WTC11 (cell line): Measurements from ENCODE around the gene KY. TPM values are rescaled to one million over a fixed set of nuclear protein-coding genes. Genes with fewer than 3 reads are reported as not detected.

Experiments
- ATAC-seq: fragments of 200-7000 bp; cut with Tn5 transposase; 2 replicates; pipeline ENCODE4 v1.10.0; 2021; ENCODE audit warnings: mild to moderate bottlenecking, moderate library complexity
- CTCF ChIA-PET: fragments of 300-600 bp; sonication (Branson Sonifier 250); formaldehyde crosslinking; loops from one replicate; lab custom pipeline; 2021; ENCODE audit warnings: antibody characterized with exemption; lab: Charles Lee
- POLR2A ChIA-PET: fragments of 350-600 bp; sonication (Branson Sonifier 250); formaldehyde crosslinking; loops from one replicate; lab custom pipeline; 2021; ENCODE audit warnings: antibody characterized with exemption; lab: Charles Lee
- DNase-seq: peaks from one replicate; pipeline ENCODE4 v3.0.0; 2021; ENCODE audit warnings: low spot score
- H3K27ac Mint-ChIP-seq: 2 replicates; pipeline ENCODE4 v1.8.0; 2021; ENCODE audit warnings: mixed read lengths
- H3K27me3 Mint-ChIP-seq: 2 replicates; pipeline ENCODE4 v1.8.0; 2021; ENCODE audit warnings: low read depth, mild to moderate bottlenecking, moderate library complexity, mixed read lengths
- H3K36me3 Mint-ChIP-seq: 2 replicates; pipeline ENCODE4 v1.8.0; 2021; ENCODE audit warnings: mixed read lengths
- H3K4me1 Mint-ChIP-seq: 2 replicates; pipeline ENCODE4 v1.8.0; 2022; ENCODE audit warnings: mixed read lengths
- H3K4me3 Mint-ChIP-seq: 2 replicates; pipeline ENCODE4 v1.8.0; 2021; ENCODE audit warnings: mild to moderate bottlenecking, moderate library complexity, mixed read lengths
- H3K9me3 Mint-ChIP-seq: 2 replicates; pipeline ENCODE4 v1.8.0; 2021; ENCODE audit warnings: mixed read lengths
- CREM ChIP-seq: sonication (generic); formaldehyde crosslinking; IDR thresholded peaks from 2 replicates; pipeline ENCODE4 v1.8.1; 2022; ENCODE audit warnings: mild to moderate bottlenecking, missing genetic modification reagents, moderate library complexity
- E2F5 ChIP-seq: sonication (generic); formaldehyde crosslinking; IDR thresholded peaks from 2 replicates; pipeline ENCODE4 v1.8.1; 2022; ENCODE audit warnings: mild to moderate bottlenecking, moderate library complexity, missing genetic modification reagents
- EMX1 ChIP-seq: fragments of 250-450 bp; sonication (Bioruptor Pico); IDR thresholded peaks from 2 replicates; pipeline ENCODE4 v1.8.0; 2021; ENCODE audit warnings: mild to moderate bottlenecking
- ERG ChIP-seq: fragments of 250-450 bp; sonication (Bioruptor Pico); IDR thresholded peaks from 2 replicates; pipeline ENCODE4 v1.8.0; 2021; ENCODE audit warnings: mild to moderate bottlenecking
- FOXJ3 ChIP-seq: sonication (generic); formaldehyde crosslinking; IDR thresholded peaks from 2 replicates; pipeline ENCODE4 v1.9.0; 2021; ENCODE audit warnings: missing genetic modification reagents, mild to moderate bottlenecking, borderline replicate concordance
- GABPB1 ChIP-seq: sonication (generic); formaldehyde crosslinking; IDR thresholded peaks from 2 replicates; pipeline ENCODE4 v1.8.1; 2023; ENCODE audit warnings: mild to moderate bottlenecking, missing genetic modification reagents
- HMGA2 ChIP-seq: fragments of 250-450 bp; sonication (Bioruptor Pico); IDR thresholded peaks from 2 replicates; pipeline ENCODE4 v1.4.0; 2021; ENCODE audit warnings: mild to moderate bottlenecking, moderate library complexity
- JUN ChIP-seq: sonication (generic); formaldehyde crosslinking; IDR thresholded peaks from 2 replicates; pipeline ENCODE4 v1.8.0; 2023; ENCODE audit warnings: mild to moderate bottlenecking, missing genetic modification reagents
- TEAD4 ChIP-seq: sonication (generic); formaldehyde crosslinking; IDR thresholded peaks from 2 replicates; pipeline ENCODE4 v1.8.0; 2022; ENCODE audit warnings: mild to moderate bottlenecking, missing genetic modification reagents
- ZNF121 ChIP-seq: sonication (generic); formaldehyde crosslinking; IDR thresholded peaks from 2 replicates; pipeline ENCODE4 v1.8.0; 2023; ENCODE audit warnings: missing genetic modification reagents
- ZNF263 ChIP-seq: sonication (generic); formaldehyde crosslinking; IDR thresholded peaks from 2 replicates; pipeline ENCODE4 v1.8.1; 2022; ENCODE audit warnings: low read depth, mild to moderate bottlenecking, moderate library complexity, missing genetic modification reagents
- total RNA-seq: library from RNA; stranded (reverse); gene quantifications from 3 replicates; pipeline ENCODE4 v1.2.3, GENCODE V29; 2021
- TF ChIP-seq, protein P1 (sequence below): fragments of 250-450 bp; sonication (Bioruptor Pico); IDR thresholded peaks from 2 replicates; pipeline ENCODE4 v1.9.0; 2021; ENCODE audit warnings: mild to moderate bottlenecking, borderline replicate concordance
- TF ChIP-seq, protein P2 (sequence below): sonication (generic); formaldehyde crosslinking; conservative IDR thresholded peaks from 2 replicates; pipeline ENCODE4 v1.8.1; 2023; ENCODE audit warnings: mild to moderate bottlenecking, low read depth, missing genetic modification reagents, moderate library complexity
- TF ChIP-seq, protein P3 (sequence below): sonication (generic); formaldehyde crosslinking; IDR thresholded peaks from 2 replicates; pipeline ENCODE4 v1.8.1; 2022; ENCODE audit warnings: low read depth, missing genetic modification reagents, borderline replicate concordance
- TF ChIP-seq, protein P4 (sequence below): sonication (generic); formaldehyde crosslinking; IDR thresholded peaks from 2 replicates; pipeline ENCODE4 v1.8.0; 2023; ENCODE audit warnings: missing genetic modification reagents, mild to moderate bottlenecking, borderline replicate concordance

KY gene
- total RNA-seq, 1 experiment from 2014 or later, result not detected

GRCh38 chr3:134697830-134698689, 47.2 kb upstream of the KY start:
- H3K4me1 Mint-ChIP-seq, result no peaks in the 10 kb centered on the region
- no peak for ATAC-seq
- TF ChIP-seq FOXJ3 (CRISPR knock-in tag) (no peak), GABPB1 (CRISPR knock-in tag) (no peak), ZNF121 (CRISPR knock-in tag) (no peak), ERG (CRISPR knock-in tag) (no peak), JUN (no peak), ZNF263 (CRISPR knock-in tag) (no peak), HMGA2 (CRISPR knock-in tag) (no peak), CREM (CRISPR knock-in tag) (no peak), E2F5 (CRISPR knock-in tag) (no peak), TEAD4 (CRISPR knock-in tag) (no peak), EMX1 (CRISPR knock-in tag) (no peak)
- TF ChIP-seq, protein P1, sequence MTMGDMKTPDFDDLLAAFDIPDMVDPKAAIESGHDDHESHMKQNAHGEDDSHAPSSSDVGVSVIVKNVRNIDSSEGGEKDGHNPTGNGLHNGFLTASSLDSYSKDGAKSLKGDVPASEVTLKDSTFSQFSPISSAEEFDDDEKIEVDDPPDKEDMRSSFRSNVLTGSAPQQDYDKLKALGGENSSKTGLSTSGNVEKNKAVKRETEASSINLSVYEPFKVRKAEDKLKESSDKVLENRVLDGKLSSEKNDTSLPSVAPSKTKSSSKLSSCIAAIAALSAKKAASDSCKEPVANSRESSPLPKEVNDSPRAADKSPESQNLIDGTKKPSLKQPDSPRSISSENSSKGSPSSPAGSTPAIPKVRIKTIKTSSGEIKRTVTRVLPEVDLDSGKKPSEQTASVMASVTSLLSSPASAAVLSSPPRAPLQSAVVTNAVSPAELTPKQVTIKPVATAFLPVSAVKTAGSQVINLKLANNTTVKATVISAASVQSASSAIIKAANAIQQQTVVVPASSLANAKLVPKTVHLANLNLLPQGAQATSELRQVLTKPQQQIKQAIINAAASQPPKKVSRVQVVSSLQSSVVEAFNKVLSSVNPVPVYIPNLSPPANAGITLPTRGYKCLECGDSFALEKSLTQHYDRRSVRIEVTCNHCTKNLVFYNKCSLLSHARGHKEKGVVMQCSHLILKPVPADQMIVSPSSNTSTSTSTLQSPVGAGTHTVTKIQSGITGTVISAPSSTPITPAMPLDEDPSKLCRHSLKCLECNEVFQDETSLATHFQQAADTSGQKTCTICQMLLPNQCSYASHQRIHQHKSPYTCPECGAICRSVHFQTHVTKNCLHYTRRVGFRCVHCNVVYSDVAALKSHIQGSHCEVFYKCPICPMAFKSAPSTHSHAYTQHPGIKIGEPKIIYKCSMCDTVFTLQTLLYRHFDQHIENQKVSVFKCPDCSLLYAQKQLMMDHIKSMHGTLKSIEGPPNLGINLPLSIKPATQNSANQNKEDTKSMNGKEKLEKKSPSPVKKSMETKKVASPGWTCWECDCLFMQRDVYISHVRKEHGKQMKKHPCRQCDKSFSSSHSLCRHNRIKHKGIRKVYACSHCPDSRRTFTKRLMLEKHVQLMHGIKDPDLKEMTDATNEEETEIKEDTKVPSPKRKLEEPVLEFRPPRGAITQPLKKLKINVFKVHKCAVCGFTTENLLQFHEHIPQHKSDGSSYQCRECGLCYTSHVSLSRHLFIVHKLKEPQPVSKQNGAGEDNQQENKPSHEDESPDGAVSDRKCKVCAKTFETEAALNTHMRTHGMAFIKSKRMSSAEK (CRISPR knock-in tag), result no peak
- TF ChIP-seq, protein P2, sequence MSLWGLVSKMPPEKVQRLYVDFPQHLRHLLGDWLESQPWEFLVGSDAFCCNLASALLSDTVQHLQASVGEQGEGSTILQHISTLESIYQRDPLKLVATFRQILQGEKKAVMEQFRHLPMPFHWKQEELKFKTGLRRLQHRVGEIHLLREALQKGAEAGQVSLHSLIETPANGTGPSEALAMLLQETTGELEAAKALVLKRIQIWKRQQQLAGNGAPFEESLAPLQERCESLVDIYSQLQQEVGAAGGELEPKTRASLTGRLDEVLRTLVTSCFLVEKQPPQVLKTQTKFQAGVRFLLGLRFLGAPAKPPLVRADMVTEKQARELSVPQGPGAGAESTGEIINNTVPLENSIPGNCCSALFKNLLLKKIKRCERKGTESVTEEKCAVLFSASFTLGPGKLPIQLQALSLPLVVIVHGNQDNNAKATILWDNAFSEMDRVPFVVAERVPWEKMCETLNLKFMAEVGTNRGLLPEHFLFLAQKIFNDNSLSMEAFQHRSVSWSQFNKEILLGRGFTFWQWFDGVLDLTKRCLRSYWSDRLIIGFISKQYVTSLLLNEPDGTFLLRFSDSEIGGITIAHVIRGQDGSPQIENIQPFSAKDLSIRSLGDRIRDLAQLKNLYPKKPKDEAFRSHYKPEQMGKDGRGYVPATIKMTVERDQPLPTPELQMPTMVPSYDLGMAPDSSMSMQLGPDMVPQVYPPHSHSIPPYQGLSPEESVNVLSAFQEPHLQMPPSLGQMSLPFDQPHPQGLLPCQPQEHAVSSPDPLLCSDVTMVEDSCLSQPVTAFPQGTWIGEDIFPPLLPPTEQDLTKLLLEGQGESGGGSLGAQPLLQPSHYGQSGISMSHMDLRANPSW, result no peak
- TF ChIP-seq, protein P3, sequence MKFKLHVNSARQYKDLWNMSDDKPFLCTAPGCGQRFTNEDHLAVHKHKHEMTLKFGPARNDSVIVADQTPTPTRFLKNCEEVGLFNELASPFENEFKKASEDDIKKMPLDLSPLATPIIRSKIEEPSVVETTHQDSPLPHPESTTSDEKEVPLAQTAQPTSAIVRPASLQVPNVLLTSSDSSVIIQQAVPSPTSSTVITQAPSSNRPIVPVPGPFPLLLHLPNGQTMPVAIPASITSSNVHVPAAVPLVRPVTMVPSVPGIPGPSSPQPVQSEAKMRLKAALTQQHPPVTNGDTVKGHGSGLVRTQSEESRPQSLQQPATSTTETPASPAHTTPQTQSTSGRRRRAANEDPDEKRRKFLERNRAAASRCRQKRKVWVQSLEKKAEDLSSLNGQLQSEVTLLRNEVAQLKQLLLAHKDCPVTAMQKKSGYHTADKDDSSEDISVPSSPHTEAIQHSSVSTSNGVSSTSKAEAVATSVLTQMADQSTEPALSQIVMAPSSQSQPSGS, result no peak
- TF ChIP-seq, protein P4, sequence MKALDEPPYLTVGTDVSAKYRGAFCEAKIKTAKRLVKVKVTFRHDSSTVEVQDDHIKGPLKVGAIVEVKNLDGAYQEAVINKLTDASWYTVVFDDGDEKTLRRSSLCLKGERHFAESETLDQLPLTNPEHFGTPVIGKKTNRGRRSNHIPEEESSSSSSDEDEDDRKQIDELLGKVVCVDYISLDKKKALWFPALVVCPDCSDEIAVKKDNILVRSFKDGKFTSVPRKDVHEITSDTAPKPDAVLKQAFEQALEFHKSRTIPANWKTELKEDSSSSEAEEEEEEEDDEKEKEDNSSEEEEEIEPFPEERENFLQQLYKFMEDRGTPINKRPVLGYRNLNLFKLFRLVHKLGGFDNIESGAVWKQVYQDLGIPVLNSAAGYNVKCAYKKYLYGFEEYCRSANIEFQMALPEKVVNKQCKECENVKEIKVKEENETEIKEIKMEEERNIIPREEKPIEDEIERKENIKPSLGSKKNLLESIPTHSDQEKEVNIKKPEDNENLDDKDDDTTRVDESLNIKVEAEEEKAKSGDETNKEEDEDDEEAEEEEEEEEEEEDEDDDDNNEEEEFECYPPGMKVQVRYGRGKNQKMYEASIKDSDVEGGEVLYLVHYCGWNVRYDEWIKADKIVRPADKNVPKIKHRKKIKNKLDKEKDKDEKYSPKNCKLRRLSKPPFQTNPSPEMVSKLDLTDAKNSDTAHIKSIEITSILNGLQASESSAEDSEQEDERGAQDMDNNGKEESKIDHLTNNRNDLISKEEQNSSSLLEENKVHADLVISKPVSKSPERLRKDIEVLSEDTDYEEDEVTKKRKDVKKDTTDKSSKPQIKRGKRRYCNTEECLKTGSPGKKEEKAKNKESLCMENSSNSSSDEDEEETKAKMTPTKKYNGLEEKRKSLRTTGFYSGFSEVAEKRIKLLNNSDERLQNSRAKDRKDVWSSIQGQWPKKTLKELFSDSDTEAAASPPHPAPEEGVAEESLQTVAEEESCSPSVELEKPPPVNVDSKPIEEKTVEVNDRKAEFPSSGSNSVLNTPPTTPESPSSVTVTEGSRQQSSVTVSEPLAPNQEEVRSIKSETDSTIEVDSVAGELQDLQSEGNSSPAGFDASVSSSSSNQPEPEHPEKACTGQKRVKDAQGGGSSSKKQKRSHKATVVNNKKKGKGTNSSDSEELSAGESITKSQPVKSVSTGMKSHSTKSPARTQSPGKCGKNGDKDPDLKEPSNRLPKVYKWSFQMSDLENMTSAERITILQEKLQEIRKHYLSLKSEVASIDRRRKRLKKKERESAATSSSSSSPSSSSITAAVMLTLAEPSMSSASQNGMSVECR (CRISPR knock-in tag), result no peak
- TF ChIP-seq, all 79 proteins: peak for 0
- H3K4me3 Mint-ChIP-seq, result no peak overlapping the region
- DNase-seq, result no peak
- peaks cover 42% of the 10 kb centered on the region for H3K27me3 Mint-ChIP-seq
- CTCF ChIA-PET, result interaction anchor here (1.0 to 1.5 kb wide), 4 partner anchors 20 to 96 kb away, joined by 3 to 4 read pairs (median 4); partner anchors contain the start of gene KY
- no peaks in the 10 kb centered on the region for H3K36me3 Mint-ChIP-seq
- H3K27ac Mint-ChIP-seq, result no peak overlapping the region
- POLR2A ChIA-PET, result no interaction called here
- no peaks in the 10 kb centered on the region for H3K9me3 Mint-ChIP-seq
